ENCODE measurements around the gene APOBEC3F.
"Not testable (repeated sequence)": the region's sequence is repeated elsewhere in the genome, so short reads cannot be mapped to it uniquely, and the experiment has no call there.

APOBEC3F gene

GRCh38 chr22:39040538-39041296, at the start of gene APOBEC3F:
Gene APOBEC3F, plus strand, starts transcription at chr22:39040864. Its CDS starts 97 bp downstream, at chr22:39040961.
- H3K9me3 Mint-ChIP-seq, H3K36me3 Mint-ChIP-seq, H3K27me3 Mint-ChIP-seq: not testable (repeated sequence)
- H3K27ac Mint-ChIP-seq = peak within 1 kb of the TSS; percentile 90
- peak within 1 kb of the TSS; percentile 86 for H3K4me3 Mint-ChIP-seq
- H3K4me1 Mint-ChIP-seq = peaks cover 46% of the 10 kb centered on the region

GRCh38 chr22:38992871-38993371, 47.7 kb upstream of the APOBEC3F start:
- H3K9me3 Mint-ChIP-seq, H3K27ac Mint-ChIP-seq, H3K27me3 Mint-ChIP-seq, H3K36me3 Mint-ChIP-seq, H3K4me3 Mint-ChIP-seq: not testable (repeated sequence)
- peaks cover 17% of the 10 kb centered on the region for H3K4me1 Mint-ChIP-seq

DNA sequence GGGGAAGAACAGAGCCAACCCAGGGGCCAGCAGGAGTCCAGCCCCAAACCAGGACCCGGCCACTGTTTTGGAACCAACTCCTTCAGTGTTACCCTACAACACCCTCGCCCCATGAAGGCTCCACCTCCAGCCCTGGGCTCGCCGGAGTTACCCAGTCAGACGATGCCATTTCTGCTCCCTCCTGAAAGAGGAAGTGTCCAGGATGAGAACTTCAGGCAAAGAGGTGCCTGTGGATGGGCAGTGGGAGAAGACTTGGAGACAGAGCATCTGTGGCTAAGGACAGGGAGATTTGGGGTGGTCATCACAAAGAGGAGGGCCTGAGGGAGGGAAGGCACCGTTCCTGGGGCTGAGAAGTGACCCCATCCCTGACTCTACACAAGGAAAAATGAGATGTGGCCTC, 44.6 kb upstream of the APOBEC3F start:
- no peak overlapping the region for H3K4me3 Mint-ChIP-seq
- no peaks in the 10 kb centered on the region for H3K27me3 Mint-ChIP-seq
- no peaks in the 10 kb centered on the region for H3K9me3 Mint-ChIP-seq
- no peak overlapping the region for H3K27ac Mint-ChIP-seq
- H3K36me3 Mint-ChIP-seq = no peaks in the 10 kb centered on the region
- H3K4me1 Mint-ChIP-seq = peaks cover 5% of the 10 kb centered on the region

- Mint-ChIP-seq H3K27ac (no peak overlapping the region), H3K27me3 (no peaks in the 10 kb centered on the region), H3K4me1 (peaks cover 5% of the 10 kb centered on the region), H3K36me3 (no peaks in the 10 kb centered on the region), H3K9me3 (no peaks in the 10 kb centered on the region), H3K4me3 (no peak overlapping the region)
Measured at GRCh38 chr22:38997518-38997917, 43.1 kb upstream of the APOBEC3F start.

- peak overlapping the region; percentile 35 for H3K27ac Mint-ChIP-seq
- H3K4me1 Mint-ChIP-seq = peaks cover 8% of the 10 kb centered on the region
- no peak overlapping the region for H3K4me3 Mint-ChIP-seq
Measured at GRCh38 chr22:39003165-39003638, 37.5 kb upstream of the APOBEC3F start.

DNA sequence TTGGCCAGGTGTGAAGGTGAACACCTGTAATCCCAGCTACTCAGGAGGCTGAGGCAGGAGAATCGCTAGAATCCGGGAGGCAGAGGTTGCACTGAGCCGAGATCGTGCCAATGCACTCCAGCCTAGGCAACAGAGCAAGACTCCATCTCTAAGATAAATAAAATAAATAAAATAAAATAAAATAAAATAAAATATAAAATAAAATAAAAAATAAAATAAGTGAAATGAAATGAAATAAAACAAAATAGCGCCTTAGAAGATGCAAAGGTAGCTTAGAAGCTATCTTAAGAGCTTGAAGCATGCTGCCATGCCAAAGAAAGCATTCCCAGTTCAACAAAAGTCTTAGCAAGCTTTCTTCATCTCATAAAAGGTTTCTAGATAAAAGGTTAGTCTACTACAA, 33.5 kb upstream of the APOBEC3F start:
- Mint-ChIP-seq H3K27me3 (no peaks in the 10 kb centered on the region), H3K9me3 (no peaks in the 10 kb centered on the region), H3K4me1 (peaks cover 13% of the 10 kb centered on the region), H3K27ac (no peak overlapping the region), H3K36me3 (no peaks in the 10 kb centered on the region), H3K4me3 (no peak overlapping the region)

More at GRCh38 chr22:39003165-39003638, 37.5 kb upstream of the APOBEC3F start:
- Mint-ChIP-seq H3K27me3 (no peaks in the 10 kb centered on the region), H3K36me3 (no peaks in the 10 kb centered on the region), H3K9me3 (no peaks in the 10 kb centered on the region)

DNA sequence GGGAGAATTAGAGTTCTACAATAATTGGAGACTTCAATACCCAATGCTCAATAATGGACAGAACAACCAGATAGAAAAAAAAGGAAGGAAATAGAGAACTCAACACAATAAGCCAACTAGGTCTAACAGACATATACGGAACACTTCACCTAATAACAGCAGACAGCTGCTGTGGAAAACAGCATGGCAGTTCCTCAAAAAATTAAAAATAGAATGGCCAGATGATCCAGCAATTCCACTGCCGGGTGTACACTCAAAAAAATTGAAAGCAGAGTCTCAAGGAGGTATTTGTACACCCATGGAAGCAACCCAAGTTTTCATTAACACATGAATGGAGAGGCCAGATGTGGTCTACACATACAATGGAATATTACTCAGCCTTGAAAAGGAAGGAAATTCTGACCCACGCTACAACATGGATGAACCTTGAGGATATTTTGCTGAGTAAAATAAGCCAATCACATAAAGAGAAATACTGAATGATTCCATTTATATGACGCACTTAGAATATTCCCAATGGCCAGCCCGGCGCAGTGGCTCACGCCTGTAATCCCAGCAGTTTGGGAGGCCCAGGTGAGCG, 32.3 kb upstream of the APOBEC3F start:
- H3K36me3 Mint-ChIP-seq, H3K27me3 Mint-ChIP-seq, H3K4me3 Mint-ChIP-seq, H3K9me3 Mint-ChIP-seq, H3K27ac Mint-ChIP-seq: not testable (repeated sequence)
- peaks cover 16% of the 10 kb centered on the region for H3K4me1 Mint-ChIP-seq

DNA sequence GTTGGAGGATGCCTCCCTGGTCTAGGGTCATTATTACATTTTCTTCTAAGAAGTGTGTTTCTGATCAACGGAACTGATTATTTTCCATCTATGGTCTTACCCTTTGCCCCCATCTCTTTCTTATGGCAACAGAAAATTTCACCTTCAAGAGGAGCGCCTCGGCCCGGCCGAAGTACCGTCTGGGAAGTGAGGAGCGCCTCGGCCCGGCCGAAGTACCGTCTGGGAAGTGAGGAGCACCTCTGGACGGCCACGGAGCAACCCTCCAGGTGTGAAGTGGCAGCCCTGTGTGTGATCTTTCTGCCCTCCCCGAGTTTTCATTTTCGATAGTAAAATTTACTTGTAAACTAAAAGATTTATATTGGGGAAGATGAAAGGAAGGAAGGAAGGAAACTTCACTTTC, 29.7 kb upstream of the APOBEC3F start:
- no peak overlapping the region for H3K4me3 Mint-ChIP-seq
- no peaks in the 10 kb centered on the region for H3K36me3 Mint-ChIP-seq
- peaks cover 31% of the 10 kb centered on the region for H3K4me1 Mint-ChIP-seq
- no peaks in the 10 kb centered on the region for H3K9me3 Mint-ChIP-seq
- H3K27ac Mint-ChIP-seq = peak overlapping the region; percentile 74
- H3K27me3 Mint-ChIP-seq = no peaks in the 10 kb centered on the region

DNA sequence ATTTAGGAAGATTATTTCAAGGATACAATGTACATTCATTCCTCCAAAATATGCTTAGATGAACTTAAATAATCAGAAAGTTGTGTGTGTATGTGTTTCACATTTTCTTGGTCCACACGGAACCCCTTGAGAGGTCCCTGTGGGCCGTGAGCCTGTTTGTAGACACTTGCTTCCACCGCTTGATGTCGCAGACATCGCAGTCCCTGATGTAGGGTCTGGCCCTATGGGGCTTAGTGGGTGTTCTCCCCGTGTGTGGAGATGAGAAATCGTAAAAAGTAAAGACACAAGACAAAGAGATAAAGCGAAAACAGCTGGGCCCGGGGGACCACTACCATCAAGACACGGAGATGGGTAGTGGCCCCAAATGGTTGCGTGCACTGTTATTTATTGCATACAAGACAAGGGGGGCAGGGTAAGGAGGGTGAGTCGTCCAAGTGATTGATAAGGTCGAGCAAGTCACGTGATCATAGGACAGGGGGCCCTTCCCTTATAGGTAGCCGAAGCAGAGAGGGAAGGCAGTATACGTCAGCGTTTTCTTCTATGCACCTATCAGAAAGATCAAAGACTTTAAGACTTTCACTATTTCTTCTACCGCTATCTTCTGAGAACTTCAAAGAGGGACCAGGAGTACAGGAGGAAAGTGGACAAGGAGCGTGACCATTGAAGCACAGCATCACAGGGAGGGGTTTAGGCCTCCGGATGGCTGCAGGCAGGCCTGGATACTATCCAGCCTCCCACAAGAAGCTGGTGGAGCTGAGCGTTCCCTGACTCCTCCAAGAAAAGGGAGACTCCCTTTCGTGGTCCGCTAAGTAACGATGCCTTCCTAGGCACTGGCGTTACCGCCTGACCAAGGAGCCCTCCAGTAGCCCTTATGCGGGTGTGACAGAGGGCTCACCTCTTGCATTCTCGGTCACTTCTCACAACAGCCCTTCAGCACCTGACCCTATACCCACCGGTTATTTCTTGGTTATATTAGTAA, 27.8 kb upstream of the APOBEC3F start:
- Mint-ChIP-seq H3K4me1 (peaks cover 39% of the 10 kb centered on the region), H3K27ac (peak overlapping the region; percentile 31), H3K36me3 (no peaks in the 10 kb centered on the region), H3K27me3 (no peaks in the 10 kb centered on the region), H3K9me3 (no peaks in the 10 kb centered on the region), H3K4me3 (peak overlapping the region; percentile 9)

DNA sequence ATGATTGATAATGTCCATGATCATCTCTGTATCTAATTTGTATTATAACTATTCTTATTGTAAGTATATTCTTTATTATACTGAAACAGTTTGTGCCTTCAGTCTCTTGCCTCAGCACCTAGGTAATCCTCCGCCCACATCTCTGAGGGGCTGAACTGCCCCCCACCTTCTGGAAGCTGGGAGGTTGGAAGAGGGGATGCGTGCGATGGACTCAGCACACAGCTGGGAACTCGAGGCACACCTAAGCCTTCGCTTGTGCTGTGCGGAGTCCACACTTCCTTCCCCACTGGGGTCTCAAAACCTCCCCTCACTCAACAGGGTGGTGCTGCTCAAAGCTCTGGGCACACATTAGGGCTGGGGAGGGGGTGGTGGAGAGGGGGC, 27.1 kb upstream of the APOBEC3F start:
- H3K4me1 Mint-ChIP-seq = peaks cover 43% of the 10 kb centered on the region
- H3K27ac Mint-ChIP-seq = peak overlapping the region; percentile 97
- H3K36me3 Mint-ChIP-seq, H3K27me3 Mint-ChIP-seq, H3K9me3 Mint-ChIP-seq: not testable (repeated sequence)
- H3K4me3 Mint-ChIP-seq = peak overlapping the region; percentile 95

DNA sequence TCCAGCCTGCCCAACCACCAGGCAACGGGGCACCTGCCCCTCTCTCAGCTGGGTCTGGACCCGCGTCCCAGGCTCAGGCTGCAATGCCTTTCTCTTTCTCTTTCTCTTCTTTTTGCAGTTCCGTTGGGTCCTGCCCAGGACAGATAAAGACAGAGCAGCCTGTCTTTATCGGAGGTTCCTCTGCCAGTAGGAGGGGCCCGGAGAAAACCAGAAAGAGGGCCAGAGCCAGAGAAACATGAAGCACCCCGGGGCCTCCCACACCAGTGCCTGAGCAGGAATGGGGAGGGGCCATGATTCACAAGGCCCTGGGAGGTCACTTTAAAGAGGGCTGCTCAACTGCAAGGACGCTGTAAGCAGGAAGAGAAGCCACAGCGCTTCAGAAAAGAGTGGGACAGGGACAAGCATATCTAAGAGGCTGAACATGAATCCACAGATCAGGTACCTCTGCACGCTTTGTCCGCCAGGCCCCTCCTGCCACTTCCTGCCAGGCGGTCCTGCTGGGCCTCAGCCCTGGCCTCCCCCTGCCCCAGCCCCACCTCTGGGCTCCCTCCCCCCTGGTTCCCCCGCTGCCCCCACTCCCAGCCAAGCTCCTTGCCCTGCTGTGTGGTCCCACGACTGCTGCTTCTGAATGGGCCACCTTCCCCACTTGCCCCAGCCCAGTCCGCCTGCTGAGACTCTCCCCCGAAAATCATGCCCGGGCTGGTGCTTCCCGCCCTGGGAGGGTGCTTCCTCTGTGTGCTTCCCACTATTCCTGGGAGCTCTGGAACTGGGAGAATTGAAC, 26.5 kb upstream of the APOBEC3F start, which contains the start of gene APOBEC3C:
Gene APOBEC3C (plus strand): TSS at position 316 of the 781 bp plus-strand sequence. CDS start 106 bp downstream, at position 422.
- peaks cover 2% of the 10 kb centered on the region for H3K36me3 Mint-ChIP-seq
- H3K4me1 Mint-ChIP-seq = peaks cover 43% of the 10 kb centered on the region
- H3K27ac Mint-ChIP-seq = peak within 1 kb of the TSS; percentile 97
- H3K4me3 Mint-ChIP-seq = peak within 1 kb of the TSS; percentile 95
- H3K27me3 Mint-ChIP-seq = no peaks in the 10 kb centered on the region
- H3K9me3 Mint-ChIP-seq = no peaks in the 10 kb centered on the region

GRCh38 chr22:39014723-39015121, 25.9 kb upstream of the APOBEC3F start:
- H3K27me3 Mint-ChIP-seq, H3K9me3 Mint-ChIP-seq, H3K36me3 Mint-ChIP-seq: not testable (repeated sequence)
- Mint-ChIP-seq H3K27ac (peak overlapping the region; percentile 97), H3K4me3 (peak overlapping the region; percentile 95), H3K4me1 (peaks cover 43% of the 10 kb centered on the region)

- peaks cover 50% of the 10 kb centered on the region for H3K4me1 Mint-ChIP-seq
- H3K36me3 Mint-ChIP-seq = peaks cover 2% of the 10 kb centered on the region
- peak overlapping the region; percentile 76 for H3K27ac Mint-ChIP-seq
- no peak overlapping the region for H3K4me3 Mint-ChIP-seq
- no peaks in the 10 kb centered on the region for H3K9me3 Mint-ChIP-seq
- H3K27me3 Mint-ChIP-seq = no peaks in the 10 kb centered on the region
Measured at GRCh38 chr22:39016592-39016991, 24.1 kb upstream of the APOBEC3F start.

DNA sequence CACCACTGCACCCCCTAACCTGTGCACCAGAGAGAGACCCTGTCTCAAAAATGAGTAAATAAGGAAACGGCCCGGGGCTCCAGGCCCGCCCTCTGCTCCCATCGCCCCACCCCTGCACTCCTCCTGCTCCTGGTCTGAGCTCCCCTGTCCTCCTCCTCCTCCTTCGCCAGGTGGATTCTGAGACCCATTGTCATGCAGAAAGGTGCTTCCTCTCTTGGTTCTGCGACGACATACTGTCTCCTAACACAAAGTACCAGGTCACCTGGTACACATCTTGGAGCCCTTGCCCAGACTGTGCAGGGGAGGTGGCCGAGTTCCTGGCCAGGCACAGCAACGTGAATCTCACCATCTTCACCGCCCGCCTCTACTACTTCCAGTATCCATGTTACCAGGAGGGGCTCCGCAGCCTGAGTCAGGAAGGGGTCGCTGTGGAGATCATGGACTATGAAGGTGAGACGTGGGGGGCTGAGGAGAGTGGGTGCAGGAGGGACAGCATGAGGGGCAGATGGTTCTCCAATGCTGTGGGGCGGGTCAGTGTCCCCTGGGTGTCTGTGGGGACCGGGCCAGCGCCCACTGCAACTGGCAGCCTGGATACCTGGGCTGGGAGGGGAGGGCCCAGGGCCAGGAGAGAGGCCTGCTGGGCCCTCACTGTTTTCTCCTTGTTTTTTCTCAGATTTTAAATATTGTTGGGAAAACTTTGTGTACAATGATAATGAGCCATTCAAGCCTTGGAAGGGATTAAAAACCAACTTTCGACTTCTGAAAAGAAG, 22.9 kb upstream of the APOBEC3F start:
- Mint-ChIP-seq H3K9me3 (no peaks in the 10 kb centered on the region), H3K27ac (peak overlapping the region; percentile 15), H3K27me3 (no peaks in the 10 kb centered on the region), H3K4me3 (no peak overlapping the region), H3K4me1 (peaks cover 57% of the 10 kb centered on the region), H3K36me3 (peaks cover 2% of the 10 kb centered on the region)

Data from activated naive CD4-positive, alpha-beta T cell treated with anti-CD3 and anti-CD28 coated beads, Interleukin-2, amount 50 U/mL, for 24 hours (primary cell).